ENCODE measurements around the gene SUMO2. TPM values are rescaled to one million over a fixed set of nuclear protein-coding genes. Genes with fewer than 3 reads are reported as not detected.
A peak's percentile ranks its signal among the peaks of the same experiment; 100 is the strongest.
"Not testable (repeated sequence)": the region's sequence is repeated elsewhere in the genome, so short reads cannot be mapped to it uniquely, and the experiment has no call there.

Gene SUMO2
- total RNA-seq, 1 donor from 2014 or later, result 776 TPM

DNA sequence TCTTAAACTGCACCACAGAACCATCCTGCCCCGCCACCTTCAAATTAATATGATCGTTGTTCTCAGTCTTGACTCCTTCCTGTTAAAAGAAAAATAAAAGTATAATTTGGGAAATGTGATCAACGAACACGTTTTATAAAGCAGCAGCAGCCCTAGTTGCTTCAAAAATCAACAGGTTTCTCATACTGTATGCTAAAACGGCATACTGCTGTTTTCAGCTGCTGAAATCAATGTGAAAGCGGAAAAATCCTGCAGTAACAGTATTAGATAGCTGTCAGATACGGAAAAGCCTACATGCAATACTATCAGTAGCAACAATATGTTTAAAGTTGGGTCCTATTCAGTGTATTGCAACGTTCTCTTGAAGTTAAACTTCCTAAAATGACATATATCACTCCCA, 1.6 kb downstream of the SUMO2 start:
- H3K27ac Mint-ChIP-seq (ENCODE audit: unreplicated experiment), result peak overlapping the region; percentile 2

DNA sequence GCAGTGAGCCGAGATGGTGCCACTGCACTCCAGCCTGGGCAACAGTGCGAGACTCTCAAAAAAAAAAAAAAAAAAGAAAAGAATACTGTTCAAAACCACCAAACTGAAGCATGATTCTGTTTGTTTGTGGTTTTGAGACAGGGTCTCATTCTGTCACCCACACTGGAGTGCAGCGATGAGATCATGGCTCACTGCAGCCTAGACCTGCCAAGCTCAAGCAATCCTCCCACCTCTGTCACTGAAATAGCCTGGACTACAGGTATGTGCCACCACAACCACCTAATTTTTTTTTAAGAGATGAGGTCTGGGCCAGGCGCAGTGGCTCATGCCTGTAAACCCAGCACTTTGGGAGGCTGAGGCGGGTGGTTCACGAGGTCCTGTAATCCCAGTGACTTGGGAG, 4.3 kb downstream of the SUMO2 start:
- Mint-ChIP-seq H3K4me1 (peaks cover 17% of the 10 kb centered on the region), H3K9me3 (no peaks in the 10 kb centered on the region), H3K4me3 (peak overlapping the region; percentile 69), H3K27ac (ENCODE audit: unreplicated experiment) (no peak overlapping the region), H3K27me3 (ENCODE audit: low read depth) (no peaks in the 10 kb centered on the region), H3K36me3 (ENCODE audit: low read depth) (peaks cover 25% of the 10 kb centered on the region)
- TF ChIP-seq, protein P1, sequence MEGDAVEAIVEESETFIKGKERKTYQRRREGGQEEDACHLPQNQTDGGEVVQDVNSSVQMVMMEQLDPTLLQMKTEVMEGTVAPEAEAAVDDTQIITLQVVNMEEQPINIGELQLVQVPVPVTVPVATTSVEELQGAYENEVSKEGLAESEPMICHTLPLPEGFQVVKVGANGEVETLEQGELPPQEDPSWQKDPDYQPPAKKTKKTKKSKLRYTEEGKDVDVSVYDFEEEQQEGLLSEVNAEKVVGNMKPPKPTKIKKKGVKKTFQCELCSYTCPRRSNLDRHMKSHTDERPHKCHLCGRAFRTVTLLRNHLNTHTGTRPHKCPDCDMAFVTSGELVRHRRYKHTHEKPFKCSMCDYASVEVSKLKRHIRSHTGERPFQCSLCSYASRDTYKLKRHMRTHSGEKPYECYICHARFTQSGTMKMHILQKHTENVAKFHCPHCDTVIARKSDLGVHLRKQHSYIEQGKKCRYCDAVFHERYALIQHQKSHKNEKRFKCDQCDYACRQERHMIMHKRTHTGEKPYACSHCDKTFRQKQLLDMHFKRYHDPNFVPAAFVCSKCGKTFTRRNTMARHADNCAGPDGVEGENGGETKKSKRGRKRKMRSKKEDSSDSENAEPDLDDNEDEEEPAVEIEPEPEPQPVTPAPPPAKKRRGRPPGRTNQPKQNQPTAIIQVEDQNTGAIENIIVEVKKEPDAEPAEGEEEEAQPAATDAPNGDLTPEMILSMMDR (conservative IDR thresholded peaks at IDR 0.05), result no peak
- no peak for DNase-seq (ENCODE audit: low read depth, low spot score)

More for the DNA sequence above, 1.6 kb downstream of the SUMO2 start:
- H3K4me1 Mint-ChIP-seq, result peaks cover 28% of the 10 kb centered on the region
- DNase-seq (ENCODE audit: low read depth, low spot score), result no peak
- H3K4me3 Mint-ChIP-seq, result peak overlapping the region; percentile 88
- TF ChIP-seq, protein P1 (conservative IDR thresholded peaks at IDR 0.05), result no peak
- H3K36me3 Mint-ChIP-seq (ENCODE audit: low read depth), result peaks cover 23% of the 10 kb centered on the region
- H3K27me3 Mint-ChIP-seq (ENCODE audit: low read depth), result no peaks in the 10 kb centered on the region
- H3K9me3 Mint-ChIP-seq, result peaks cover 4% of the 10 kb centered on the region

DNA sequence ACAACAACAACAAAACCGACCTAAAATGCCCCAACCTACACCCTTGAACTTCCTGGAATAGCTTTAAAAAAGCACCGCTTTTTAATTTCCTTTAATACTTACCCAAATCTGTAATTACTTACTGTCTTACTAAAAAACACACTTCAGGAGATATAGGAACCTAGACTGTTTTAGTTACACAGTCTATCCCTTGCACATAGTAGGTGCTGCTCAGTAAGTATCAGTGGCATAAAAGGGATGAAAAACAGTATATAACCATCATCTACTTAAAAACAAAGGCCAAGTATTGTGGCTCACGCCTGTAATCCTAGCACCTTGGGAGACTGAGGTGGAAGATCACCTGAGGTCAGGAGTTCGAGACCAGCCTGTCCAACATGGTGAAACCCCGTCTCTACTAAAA, 6.1 kb downstream of the SUMO2 start:
- TF ChIP-seq, protein P1 (conservative IDR thresholded peaks at IDR 0.05), result no peak
- Mint-ChIP-seq H3K27me3 (ENCODE audit: low read depth) (no peaks in the 10 kb centered on the region), H3K4me1 (peaks cover 14% of the 10 kb centered on the region), H3K4me3 (no peak overlapping the region), H3K9me3 (no peaks in the 10 kb centered on the region), H3K27ac (ENCODE audit: unreplicated experiment) (no peak overlapping the region), H3K36me3 (ENCODE audit: low read depth) (peaks cover 28% of the 10 kb centered on the region)
- DNase-seq (ENCODE audit: low read depth, low spot score), result no peak

DNA sequence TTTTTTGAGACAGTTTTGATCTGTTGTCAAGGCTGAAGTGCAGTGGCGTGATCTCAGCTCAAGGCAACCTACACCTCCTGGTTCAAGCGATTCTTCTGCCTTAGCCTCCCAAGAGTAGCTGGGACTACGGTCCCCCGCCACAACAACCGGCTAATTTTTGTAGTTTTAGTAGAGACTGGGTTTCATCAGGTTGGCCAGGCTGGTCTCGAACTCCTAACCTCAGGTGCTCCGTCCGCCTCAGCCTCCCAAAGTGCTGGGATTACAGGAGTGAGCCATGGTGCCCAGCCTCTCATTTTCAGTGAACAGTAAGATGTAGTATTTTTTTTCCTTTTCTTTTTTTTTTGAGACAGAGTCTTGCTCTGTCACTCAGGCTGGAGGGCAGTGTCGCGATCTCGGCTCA, 7.8 kb downstream of the SUMO2 start:
- Mint-ChIP-seq H3K9me3 (no peaks in the 10 kb centered on the region), H3K27ac (ENCODE audit: unreplicated experiment) (no peak overlapping the region), H3K36me3 (ENCODE audit: low read depth) (peaks cover 23% of the 10 kb centered on the region), H3K4me1 (peaks cover 5% of the 10 kb centered on the region), H3K4me3 (no peak overlapping the region), H3K27me3 (ENCODE audit: low read depth) (no peaks in the 10 kb centered on the region)
- DNase-seq (ENCODE audit: low read depth, low spot score), result no peak
- TF ChIP-seq, protein P1 (conservative IDR thresholded peaks at IDR 0.05), result no peak

DNA sequence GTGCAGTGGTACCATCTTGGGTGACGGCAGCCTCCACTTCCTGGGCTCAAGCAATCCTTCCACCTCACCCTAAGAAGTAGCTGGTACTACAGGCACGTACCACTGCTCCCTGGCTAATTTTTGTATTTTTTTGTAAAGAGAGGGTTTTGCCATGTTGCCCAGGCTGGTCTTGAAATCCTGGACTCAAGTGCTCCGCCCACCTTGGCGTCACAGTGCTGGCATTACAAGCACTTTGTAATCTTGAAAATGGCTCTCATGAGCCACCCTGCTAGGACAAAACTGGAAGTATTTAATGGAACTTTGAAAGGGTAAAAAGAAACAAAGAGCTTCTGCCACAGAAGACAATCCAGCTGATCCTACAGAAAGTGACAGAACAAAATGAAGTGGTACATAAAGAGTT, 9.2 kb downstream of the SUMO2 start:
- no peak overlapping the region for H3K4me3 Mint-ChIP-seq
- H3K27ac Mint-ChIP-seq (ENCODE audit: unreplicated experiment), result no peak overlapping the region
- no peak for DNase-seq (ENCODE audit: low read depth, low spot score)
- H3K27me3 Mint-ChIP-seq (ENCODE audit: low read depth), result no peaks in the 10 kb centered on the region
- H3K36me3 Mint-ChIP-seq (ENCODE audit: low read depth), result peaks cover 16% of the 10 kb centered on the region
- no peaks in the 10 kb centered on the region for H3K9me3 Mint-ChIP-seq
- peaks cover 5% of the 10 kb centered on the region for H3K4me1 Mint-ChIP-seq
- TF ChIP-seq, protein P1 (conservative IDR thresholded peaks at IDR 0.05), result no peak

DNA sequence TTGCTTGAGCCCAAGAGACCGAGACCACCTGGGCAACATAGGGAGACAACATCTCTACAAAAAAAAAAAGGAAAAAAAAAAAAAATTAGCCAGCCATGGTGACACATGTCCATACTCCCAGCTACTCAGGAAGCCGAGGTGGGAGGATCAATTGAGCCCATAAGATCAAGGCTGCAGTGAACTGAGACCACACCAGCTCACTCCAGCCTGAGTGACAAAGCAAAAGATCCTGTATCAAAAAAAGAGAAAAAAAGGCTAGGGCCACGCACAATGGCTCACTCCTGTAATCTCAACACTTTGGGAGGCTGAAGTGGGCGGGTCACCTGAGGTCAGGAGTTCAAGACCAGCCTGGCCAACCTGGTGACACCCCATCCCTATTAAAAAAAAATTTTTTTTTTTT, 13.8 kb downstream of the SUMO2 start:
- peaks cover 16% of the 10 kb centered on the region for H3K36me3 Mint-ChIP-seq (ENCODE audit: low read depth)
- no peaks in the 10 kb centered on the region for H3K27me3 Mint-ChIP-seq (ENCODE audit: low read depth)
- H3K4me1 Mint-ChIP-seq, result peaks cover 5% of the 10 kb centered on the region
- DNase-seq (ENCODE audit: low read depth, low spot score), result no peak
- TF ChIP-seq, protein P1 (conservative IDR thresholded peaks at IDR 0.05), result no peak
- no peak overlapping the region for H3K4me3 Mint-ChIP-seq
- H3K9me3 Mint-ChIP-seq, result no peaks in the 10 kb centered on the region
- no peak overlapping the region for H3K27ac Mint-ChIP-seq (ENCODE audit: unreplicated experiment)

DNA sequence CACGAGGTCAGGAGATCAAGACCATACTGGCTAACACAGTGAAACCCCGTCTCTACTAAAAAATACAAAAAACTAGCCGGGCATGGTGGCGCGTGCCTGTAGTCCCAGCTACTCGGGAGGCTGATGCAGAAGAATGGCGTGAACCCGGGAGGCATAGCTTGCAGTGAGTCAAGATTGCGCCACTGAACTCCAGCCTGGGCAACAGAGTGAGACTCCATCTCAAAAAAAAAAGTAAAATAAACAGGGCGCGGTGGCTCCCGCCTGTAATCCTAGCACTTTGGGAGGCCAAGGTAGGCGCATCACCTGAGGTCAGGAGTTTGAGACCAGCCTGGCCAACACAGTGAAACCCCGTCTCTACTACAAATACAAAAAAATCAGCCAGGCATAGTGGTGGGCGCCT, 18.2 kb downstream of the SUMO2 start:
- not testable (repeated sequence) for H3K27me3 Mint-ChIP-seq (ENCODE audit: low read depth); H3K4me3 Mint-ChIP-seq; H3K27ac Mint-ChIP-seq (ENCODE audit: unreplicated experiment); DNase-seq (ENCODE audit: low read depth, low spot score); H3K4me1 Mint-ChIP-seq; H3K9me3 Mint-ChIP-seq
- H3K36me3 Mint-ChIP-seq (ENCODE audit: low read depth), result peaks cover 15% of the 10 kb centered on the region
